ENCODE data around the gene FTMT.
"Not testable (repeated sequence)": the region's sequence is repeated elsewhere in the genome, so short reads cannot be mapped to it uniquely, and the experiment has no call there.

Gene FTMT

GRCh38 chr5:121851643-121852574 lies at the start of gene FTMT:
FTMT (plus strand) TSS chr5:121851882; CDS start chr5:121851964, 82 bp downstream.
- no peak for DNase-seq (ENCODE audit: low read depth)

GRCh38 chr5:121805251-121805650 lies 46.4 kb upstream of the FTMT start:
- DNase-seq (ENCODE audit: low read depth), result not testable (repeated sequence)

GRCh38 chr5:121805911-121806310 lies 45.8 kb upstream of the FTMT start:
- no peak for DNase-seq (ENCODE audit: low read depth)

- DNase-seq (ENCODE audit: low read depth), result no peak
Measured at GRCh38 chr5:121816164-121816563, 35.5 kb upstream of the FTMT start.

GRCh38 chr5:121819682-121820261 lies 31.9 kb upstream of the FTMT start:
- DNase-seq (ENCODE audit: low read depth), result no peak

GRCh38 chr5:121833617-121834016 lies 18.1 kb upstream of the FTMT start:
- no peak for DNase-seq (ENCODE audit: low read depth)

GRCh38 chr5:121834021-121834420 lies 17.7 kb upstream of the FTMT start:
- no peak for DNase-seq (ENCODE audit: low read depth)

- DNase-seq (ENCODE audit: low read depth), result no peak
Measured at GRCh38 chr5:121841892-121842291, 9.8 kb upstream of the FTMT start.

GRCh38 chr5:121850272-121850671 lies 1.4 kb upstream of the FTMT start:
- DNase-seq (ENCODE audit: low read depth), result no peak

GRCh38 chr5:121853850-121854249 lies 2.2 kb downstream of the FTMT start:
- DNase-seq (ENCODE audit: low read depth), result no peak

- no peak for DNase-seq (ENCODE audit: low read depth)
Measured at GRCh38 chr5:121862801-121863200, 11.1 kb downstream of the FTMT start.

GRCh38 chr5:121863753-121864285 lies 12.1 kb downstream of the FTMT start:
- DNase-seq (ENCODE audit: low read depth), result no peak

- DNase-seq (ENCODE audit: low read depth), result no peak
Measured at GRCh38 chr5:121867403-121867802, 15.7 kb downstream of the FTMT start.

- DNase-seq (ENCODE audit: low read depth), result no peak
Measured at GRCh38 chr5:121870489-121870888, 18.8 kb downstream of the FTMT start.

- no peak for DNase-seq (ENCODE audit: low read depth)
Measured at GRCh38 chr5:121872856-121873255, 21.2 kb downstream of the FTMT start.

GRCh38 chr5:121873409-121873808 lies 21.7 kb downstream of the FTMT start:
- DNase-seq (ENCODE audit: low read depth), result no peak

GRCh38 chr5:121885630-121886029 lies 33.9 kb downstream of the FTMT start:
- DNase-seq (ENCODE audit: low read depth), result no peak

GRCh38 chr5:121887727-121888126 lies 36.0 kb downstream of the FTMT start:
- DNase-seq (ENCODE audit: low read depth), result no peak

- DNase-seq (ENCODE audit: low read depth), result no peak
Measured at GRCh38 chr5:121890297-121890858, 38.7 kb downstream of the FTMT start.

GRCh38 chr5:121897341-121897740 lies 45.7 kb downstream of the FTMT start:
- no peak for DNase-seq (ENCODE audit: low read depth)

- no peak for DNase-seq (ENCODE audit: low read depth)
Measured at GRCh38 chr5:121899346-121899745, 47.7 kb downstream of the FTMT start.

All from stimulated activated CD8-positive, alpha-beta memory T cell treated with anti-CD3 and anti-CD28 coated beads, Interleukin-7, amount 100 ng/mL, for 24 hours (primary cell).